ENCODE data around the gene NENF.

- no peak for TF ChIP-seq CTCF (conservative IDR thresholded peaks at IDR 0.05)
- TF ChIP-seq ZFX (IDR thresholded peaks at IDR 0.05): no peak
These were observed 2.3 kb upstream of the NENF start for GRCh38 chr1:212430416-212430815.
